Ovary (tissue), 3 donors: Measurements from ENCODE around the gene FANCC.

ENCODE experiments used
- CTCF ChIP-seq, 3 donors: fragments of 450-650 bp in 2 of 3; fragments of 200-600 bp in 1 of 3; IDR thresholded peaks; one replicate each; pipeline versions ENCODE4 v1.5.1 to v1.8.0; 2016 to 2022; ENCODE audit warnings: antibody characterized with exemption in 3 of 3, mild to moderate bottlenecking in 1 of 3
- POLR2A ChIP-seq: fragments of 450-650 bp; IDR thresholded peaks from one replicate; pipeline ENCODE4 v1.6.1; 2017; ENCODE audit warnings: antibody characterized with exemption, mild to moderate bottlenecking, moderate library complexity
- donor health status: DM: no; HTN: no; CAD: no.

GRCh38 chr9:95104980-95105379, 212.5 kb downstream of the FANCC start:
- no peak for TF ChIP-seq POLR2A
- no peak for TF ChIP-seq CTCF (IDR thresholded peaks at IDR 0.05)
